Brain microvascular endothelial cell (primary cell): Measurements from ENCODE around the gene CACNA1E.

ENCODE experiments used
- DNase-seq: peaks from one replicate; pipeline ENCODE4 v3.0.0-alpha.2; 2020
- H3K27ac ChIP-seq: fragments of 250-450 bp; sonication (Bioruptor Pico); 2 replicates; pipeline ENCODE4 v1.5.1; 2020; ENCODE audit warnings: mild to moderate bottlenecking, moderate library complexity
- H3K27me3 ChIP-seq: fragments of 250-450 bp; sonication (Bioruptor Pico); replicated peaks from 2 replicates; pipeline ENCODE4 v1.5.1; 2020; ENCODE audit warnings: mild to moderate bottlenecking
- H3K36me3 ChIP-seq: fragments of 250-450 bp; sonication (Bioruptor Pico); replicated peaks from 2 replicates; pipeline ENCODE4 v1.5.1; 2020; ENCODE audit warnings: mild to moderate bottlenecking
- H3K4me3 ChIP-seq: 2 replicates; pipeline ENCODE4 v1.5.1; 2011; ENCODE audit warnings: low read depth, mild to moderate bottlenecking, control low read depth, low read length, moderate library complexity
- in situ Hi-C: cut with HindIII; loops from 2 replicates; pipeline ENCODE4 v1.10.0; 2017; ENCODE audit warnings: low sequenced_read_pairs, low pct_ligation_motif_present
- TF ChIP-seq, protein P1 (sequence below): IDR thresholded peaks from 2 replicates; pipeline ENCODE4 v1.5.1; 2011; ENCODE audit warnings: low read depth, mild to moderate bottlenecking, moderate library complexity, low read length, control low read depth, inconsistent platforms; ENCODE audit errors: missing control alignments

The CACNA1E gene

DNA sequence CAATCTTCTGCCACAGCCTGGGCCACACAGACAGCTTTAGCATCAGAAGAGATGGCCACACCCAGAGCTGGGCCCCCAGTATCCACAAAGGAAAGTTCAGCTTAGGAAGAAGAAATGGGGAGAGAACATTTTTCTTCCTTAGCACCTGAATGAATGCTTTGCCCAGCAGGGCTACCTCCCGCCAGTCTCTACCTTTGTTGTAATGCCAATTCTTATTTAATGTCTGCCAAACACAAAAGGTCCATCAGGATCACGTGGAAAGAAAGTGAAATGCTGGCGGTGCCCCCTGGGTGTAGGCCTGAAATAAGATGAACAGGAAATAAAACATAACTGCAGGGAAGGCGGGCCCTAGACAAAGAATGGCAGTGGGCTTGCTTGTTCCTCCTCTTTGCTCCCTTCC is 125.6 kb downstream of the CACNA1E start:
- H3K27ac ChIP-seq = no peak overlapping the region
- TF ChIP-seq, protein P1, sequence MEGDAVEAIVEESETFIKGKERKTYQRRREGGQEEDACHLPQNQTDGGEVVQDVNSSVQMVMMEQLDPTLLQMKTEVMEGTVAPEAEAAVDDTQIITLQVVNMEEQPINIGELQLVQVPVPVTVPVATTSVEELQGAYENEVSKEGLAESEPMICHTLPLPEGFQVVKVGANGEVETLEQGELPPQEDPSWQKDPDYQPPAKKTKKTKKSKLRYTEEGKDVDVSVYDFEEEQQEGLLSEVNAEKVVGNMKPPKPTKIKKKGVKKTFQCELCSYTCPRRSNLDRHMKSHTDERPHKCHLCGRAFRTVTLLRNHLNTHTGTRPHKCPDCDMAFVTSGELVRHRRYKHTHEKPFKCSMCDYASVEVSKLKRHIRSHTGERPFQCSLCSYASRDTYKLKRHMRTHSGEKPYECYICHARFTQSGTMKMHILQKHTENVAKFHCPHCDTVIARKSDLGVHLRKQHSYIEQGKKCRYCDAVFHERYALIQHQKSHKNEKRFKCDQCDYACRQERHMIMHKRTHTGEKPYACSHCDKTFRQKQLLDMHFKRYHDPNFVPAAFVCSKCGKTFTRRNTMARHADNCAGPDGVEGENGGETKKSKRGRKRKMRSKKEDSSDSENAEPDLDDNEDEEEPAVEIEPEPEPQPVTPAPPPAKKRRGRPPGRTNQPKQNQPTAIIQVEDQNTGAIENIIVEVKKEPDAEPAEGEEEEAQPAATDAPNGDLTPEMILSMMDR = no peak
- H3K4me3 ChIP-seq = no peak overlapping the region
- H3K27me3 ChIP-seq = no peaks in the 10 kb centered on the region
- no peak for DNase-seq
- in situ Hi-C loops = no loop called here
- H3K36me3 ChIP-seq = no peaks in the 10 kb centered on the region

DNA sequence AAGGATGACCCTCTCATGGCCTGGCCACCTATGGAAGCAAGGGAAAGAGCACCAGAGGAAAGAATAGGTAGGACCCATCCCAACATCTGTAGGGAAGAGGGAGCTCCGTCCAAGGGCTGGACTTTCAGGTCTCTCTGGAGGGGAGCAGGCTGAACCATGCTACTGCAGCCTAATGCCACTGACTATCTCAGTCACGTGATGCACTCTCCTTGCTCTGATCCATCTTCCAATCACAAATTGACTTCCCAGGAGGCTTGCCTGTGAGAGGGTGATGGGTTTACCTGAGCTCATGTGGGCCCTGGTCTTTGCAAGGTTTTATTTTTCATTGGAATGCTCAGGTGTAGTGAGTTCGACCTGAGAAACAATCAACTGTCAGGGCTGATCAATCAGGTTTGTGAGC is 128.8 kb downstream of the CACNA1E start:
- Histone ChIP-seq H3K27ac (no peak overlapping the region), H3K27me3 (no peaks in the 10 kb centered on the region), H3K4me3 (no peak overlapping the region), H3K36me3 (no peaks in the 10 kb centered on the region)
- in situ Hi-C loops = no loop called here
- no peak for DNase-seq
- TF ChIP-seq, protein P1 = no peak

DNA sequence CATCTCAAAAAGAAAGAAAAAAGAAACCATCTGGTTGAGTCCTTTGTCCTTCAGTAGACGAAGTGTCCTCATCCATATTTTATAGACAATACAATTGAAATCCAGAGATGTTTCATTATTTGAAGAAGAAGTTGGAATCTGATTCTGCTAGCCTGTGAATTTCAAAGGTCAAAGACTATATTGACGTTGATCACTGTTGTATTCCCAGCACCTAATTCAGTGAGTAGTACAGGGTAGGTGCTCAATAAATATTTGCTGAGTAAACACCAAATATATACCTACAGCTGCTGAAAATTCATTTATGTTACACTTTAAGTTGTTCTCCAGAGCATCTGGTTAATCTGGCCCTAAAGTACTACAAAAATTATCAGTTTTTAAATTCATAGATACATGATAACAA is 135.2 kb downstream of the CACNA1E start:
- in situ Hi-C loops = no loop called here

DNA sequence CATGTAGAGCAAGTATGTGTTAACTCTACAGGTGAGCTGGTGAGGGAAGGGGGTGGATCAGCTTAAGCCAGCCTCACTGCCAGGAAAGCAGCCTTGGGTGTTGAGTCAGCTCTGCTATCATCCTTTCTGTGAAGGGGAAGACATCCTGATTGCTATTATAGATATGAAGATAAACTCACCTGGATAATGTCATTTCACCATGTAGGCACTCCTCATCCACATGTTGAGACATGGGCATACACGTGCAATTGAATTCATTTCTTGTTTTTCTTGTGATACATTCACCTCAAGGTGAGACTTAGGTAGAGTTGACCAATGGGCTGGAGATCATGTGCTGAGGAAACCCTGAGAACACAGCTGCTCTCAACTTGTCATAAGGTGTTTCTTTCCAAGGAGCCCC is 136.9 kb downstream of the CACNA1E start:
- Histone ChIP-seq H3K27ac (no peak overlapping the region), H3K36me3 (no peaks in the 10 kb centered on the region), H3K27me3 (no peaks in the 10 kb centered on the region), H3K4me3 (no peak overlapping the region)
- TF ChIP-seq, protein P1 = no peak
- in situ Hi-C loops = no loop called here
- no peak for DNase-seq

More for the DNA sequence above, 135.2 kb downstream of the CACNA1E start:
- Histone ChIP-seq H3K27me3 (no peaks in the 10 kb centered on the region), H3K36me3 (no peaks in the 10 kb centered on the region), H3K4me3 (no peak overlapping the region), H3K27ac (no peak overlapping the region)
- TF ChIP-seq, protein P1 = no peak
- no peak for DNase-seq

DNA sequence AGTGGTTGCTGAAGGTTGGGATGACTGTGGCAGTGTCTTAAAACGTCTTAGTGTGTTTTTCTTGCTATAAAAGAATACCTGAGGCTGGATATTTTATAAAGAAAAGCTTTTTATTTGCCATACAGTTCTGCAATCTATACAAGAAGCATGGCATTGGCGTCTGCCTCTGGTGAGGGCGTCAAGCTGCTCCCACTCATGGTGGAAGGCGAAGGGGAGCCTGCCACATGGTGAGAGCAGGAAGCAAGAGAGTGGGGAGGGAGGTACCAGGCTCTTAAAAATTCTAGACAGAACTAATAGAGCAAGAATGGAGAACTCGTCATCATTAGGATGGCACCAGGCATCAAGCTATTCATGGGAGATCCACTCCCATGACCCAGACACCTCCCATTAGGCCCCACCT is 140.5 kb downstream of the CACNA1E start:
- H3K4me3 ChIP-seq = no peak overlapping the region
- TF ChIP-seq, protein P1 = no peak
- H3K27ac ChIP-seq = no peak overlapping the region
- in situ Hi-C loops = no loop called here
- no peaks in the 10 kb centered on the region for H3K27me3 ChIP-seq
- H3K36me3 ChIP-seq = no peaks in the 10 kb centered on the region
- DNase-seq = no peak

DNA sequence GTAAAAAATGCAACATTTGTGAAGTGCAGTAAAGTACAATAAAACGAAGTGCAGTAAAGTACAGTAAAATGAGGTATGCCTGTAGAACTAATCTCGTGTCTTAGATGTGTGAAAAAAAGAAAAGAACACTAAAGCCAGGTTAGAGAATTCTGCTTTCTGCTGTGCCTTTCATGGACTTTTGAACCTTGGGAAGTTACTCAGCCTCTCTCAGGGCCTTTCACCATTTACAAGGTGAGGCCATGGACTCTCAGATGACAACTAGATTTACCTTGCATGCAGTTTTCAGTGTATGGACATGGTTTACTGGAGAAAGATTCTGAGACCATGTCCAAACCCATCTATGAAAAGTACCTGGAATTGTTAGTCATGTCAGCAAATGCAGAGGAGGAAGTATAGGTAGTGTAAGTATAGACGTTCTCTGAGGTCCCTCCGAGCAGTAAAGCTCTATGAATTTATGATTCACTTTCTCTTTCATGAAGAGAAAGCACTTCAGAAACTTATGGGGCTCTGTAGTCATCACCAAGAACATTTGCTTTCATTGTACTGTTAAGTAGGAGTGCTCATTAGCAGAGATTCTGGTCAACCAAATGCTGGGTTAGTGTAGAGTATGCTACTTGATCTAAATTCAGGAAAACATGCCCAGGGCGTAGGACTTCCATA is 143.1 kb downstream of the CACNA1E start:
- H3K27ac ChIP-seq = no peak overlapping the region
- no peaks in the 10 kb centered on the region for H3K36me3 ChIP-seq
- in situ Hi-C loops = no loop called here
- DNase-seq = no peak
- no peak overlapping the region for H3K4me3 ChIP-seq
- TF ChIP-seq, protein P1 = no peak
- H3K27me3 ChIP-seq = no peaks in the 10 kb centered on the region
